ENCODE data around the gene ARHGAP6. TPM values are rescaled to one million over a fixed set of nuclear protein-coding genes. Genes with fewer than 3 reads are reported as not detected.

The ARHGAP6 gene
- total and polyA plus RNA-seq, 11 donors, result 2.1 to 6.6 (median 2.5) TPM

DNA sequence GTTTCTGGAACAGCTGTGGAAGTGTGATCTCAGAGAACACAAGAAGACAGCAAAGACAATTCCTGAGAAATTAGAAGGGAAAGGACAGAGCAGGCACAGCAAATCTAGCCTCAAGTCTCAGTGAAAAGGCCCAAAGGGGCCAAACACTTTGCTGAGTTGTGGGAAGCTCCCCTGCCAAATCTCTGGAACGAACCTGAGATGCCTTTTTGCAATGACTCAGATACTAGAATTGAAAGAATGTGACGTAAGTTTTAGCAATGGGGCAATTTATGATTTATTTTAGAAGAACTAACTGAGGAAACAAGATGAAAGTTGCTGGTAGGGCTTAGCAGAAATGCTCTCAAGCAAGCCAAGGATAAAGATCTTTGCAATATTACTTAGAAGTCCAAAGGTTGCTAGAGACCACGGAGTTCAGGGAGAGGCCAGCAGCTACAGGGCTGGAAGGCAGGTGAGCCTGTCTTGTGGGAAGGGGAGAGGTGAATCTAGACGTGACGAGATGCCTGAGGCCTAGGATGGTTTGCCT, 279.7 kb downstream of the ARHGAP6 start:
- DNase-seq, result peak in 1 of 5 donors; percentile 20
- peak in 2 of 4 donors; percentile 55 for ATAC-seq
- peak overlapping the region in 2 of 12 donors; percentile 22 to 65 for H3K27ac ChIP-seq
- 59 to 88% (median 69%) methylated on average over 5 of the region's 5 CpGs for WGBS, 4 donors
- TF ChIP-seq, protein P1, sequence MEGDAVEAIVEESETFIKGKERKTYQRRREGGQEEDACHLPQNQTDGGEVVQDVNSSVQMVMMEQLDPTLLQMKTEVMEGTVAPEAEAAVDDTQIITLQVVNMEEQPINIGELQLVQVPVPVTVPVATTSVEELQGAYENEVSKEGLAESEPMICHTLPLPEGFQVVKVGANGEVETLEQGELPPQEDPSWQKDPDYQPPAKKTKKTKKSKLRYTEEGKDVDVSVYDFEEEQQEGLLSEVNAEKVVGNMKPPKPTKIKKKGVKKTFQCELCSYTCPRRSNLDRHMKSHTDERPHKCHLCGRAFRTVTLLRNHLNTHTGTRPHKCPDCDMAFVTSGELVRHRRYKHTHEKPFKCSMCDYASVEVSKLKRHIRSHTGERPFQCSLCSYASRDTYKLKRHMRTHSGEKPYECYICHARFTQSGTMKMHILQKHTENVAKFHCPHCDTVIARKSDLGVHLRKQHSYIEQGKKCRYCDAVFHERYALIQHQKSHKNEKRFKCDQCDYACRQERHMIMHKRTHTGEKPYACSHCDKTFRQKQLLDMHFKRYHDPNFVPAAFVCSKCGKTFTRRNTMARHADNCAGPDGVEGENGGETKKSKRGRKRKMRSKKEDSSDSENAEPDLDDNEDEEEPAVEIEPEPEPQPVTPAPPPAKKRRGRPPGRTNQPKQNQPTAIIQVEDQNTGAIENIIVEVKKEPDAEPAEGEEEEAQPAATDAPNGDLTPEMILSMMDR (IDR thresholded peaks at IDR 0.05), result no peak
- TF ChIP-seq POLR2A (IDR thresholded peaks at IDR 0.05), result no peak
- intact Hi-C loops (cut with DNase I), result no loop called here
- H3K4me1 ChIP-seq, result peaks cover 0 to 17% (median 0%) of the 10 kb centered on the region in 12 donors
- no peaks in the 10 kb centered on the region for H3K9me3 ChIP-seq
- H3K36me3 ChIP-seq, result no peaks in the 10 kb centered on the region
- H3K4me3 ChIP-seq, result no peak overlapping the region
- H3K27me3 ChIP-seq, result peaks cover 0 to 4% (median 0%) of the 10 kb centered on the region in 9 donors

DNA sequence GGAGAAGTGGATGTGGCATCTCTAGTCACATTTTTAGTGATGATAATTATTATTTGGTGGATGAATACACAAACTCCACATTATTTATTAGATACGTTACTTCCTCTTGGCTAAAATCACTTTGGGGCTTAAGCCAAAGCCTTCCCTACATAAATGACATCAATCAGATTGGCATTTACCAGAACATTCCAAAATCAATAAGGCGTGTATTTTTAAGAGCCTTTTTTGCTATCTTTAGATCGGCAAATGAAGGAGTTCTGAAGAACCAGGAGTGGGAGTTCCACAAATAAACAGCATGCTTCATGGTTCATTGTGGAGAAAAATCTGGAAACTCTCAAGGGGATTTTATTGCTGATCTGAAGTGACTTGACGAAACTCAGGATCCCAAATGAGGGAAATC, 282.8 kb downstream of the ARHGAP6 start:
- Histone ChIP-seq H3K27ac (peak overlapping the region in 3 of 12 donors; percentile 5 to 32 (median 24)), H3K9me3 (peaks cover 0 to 3% (median 0%) of the 10 kb centered on the region in 12 donors), H3K4me3 (no peak overlapping the region), H3K4me1 (peaks cover 0 to 25% (median 0%) of the 10 kb centered on the region in 12 donors), H3K27me3 (peaks cover 0 to 4% (median 0%) of the 10 kb centered on the region in 9 donors), H3K36me3 (no peaks in the 10 kb centered on the region)
- no peak for TF ChIP-seq POLR2A (IDR thresholded peaks at IDR 0.05)
- TF ChIP-seq, protein P1 (IDR thresholded peaks at IDR 0.05), result no peak
- ATAC-seq (no peak), DNase-seq (no peak)
- intact Hi-C loops (cut with DNase I), result loop anchor here in 2 of 10 donors (5.0 kb wide), 1 partner anchor 149 kb away; no protein-coding TSS in a partner anchor
- 62 to 67% (median 64%) methylated on average over 4 of the region's 4 CpGs for WGBS, 4 donors

DNA sequence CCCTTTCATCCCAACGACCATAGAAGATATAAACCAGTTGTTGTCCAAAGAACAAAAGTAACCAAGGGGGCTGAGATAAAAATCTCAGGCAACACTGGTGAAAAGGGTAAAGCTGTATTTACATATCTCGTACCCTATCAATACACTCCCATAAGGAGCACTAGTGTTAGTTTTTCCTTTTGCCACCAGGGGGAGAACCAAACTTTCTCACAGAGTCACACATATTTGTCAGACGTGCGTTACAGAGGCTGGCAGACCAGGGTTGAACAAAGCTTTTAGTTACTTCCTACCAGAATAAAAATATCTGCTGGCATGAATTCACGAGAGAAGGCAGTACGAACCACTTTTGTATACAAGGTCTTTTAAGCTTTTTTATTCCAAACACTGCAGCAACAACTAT, 284.3 kb downstream of the ARHGAP6 start:
- ATAC-seq, result peak in 3 of 4 donors; percentile 73 to 81 (median 74)
- Histone ChIP-seq H3K4me3 (no peak overlapping the region), H3K4me1 (peaks cover 0 to 24% (median 0%) of the 10 kb centered on the region in 12 donors), H3K27me3 (peaks cover 0 to 6% (median 0%) of the 10 kb centered on the region in 9 donors), H3K9me3 (peaks cover 0 to 3% (median 0%) of the 10 kb centered on the region in 12 donors), H3K27ac (peak overlapping the region in 2 of 12 donors; percentile 9 to 51), H3K36me3 (no peaks in the 10 kb centered on the region)
- TF ChIP-seq, protein P1 (IDR thresholded peaks at IDR 0.05), result peak; percentile 30 to 60 (median 42)
- TF ChIP-seq POLR2A (IDR thresholded peaks at IDR 0.05), result no peak
- 4 to 8% (median 6%) methylated on average over 6 of the region's 6 CpGs for WGBS, 4 donors
- peak in 3 of 5 donors; percentile 22 to 34 (median 31) for DNase-seq
- intact Hi-C loops (cut with DNase I), result loop anchor here in 2 of 10 donors (5.0 kb wide), 1 partner anchor 151 kb away; no protein-coding TSS in a partner anchor

DNA sequence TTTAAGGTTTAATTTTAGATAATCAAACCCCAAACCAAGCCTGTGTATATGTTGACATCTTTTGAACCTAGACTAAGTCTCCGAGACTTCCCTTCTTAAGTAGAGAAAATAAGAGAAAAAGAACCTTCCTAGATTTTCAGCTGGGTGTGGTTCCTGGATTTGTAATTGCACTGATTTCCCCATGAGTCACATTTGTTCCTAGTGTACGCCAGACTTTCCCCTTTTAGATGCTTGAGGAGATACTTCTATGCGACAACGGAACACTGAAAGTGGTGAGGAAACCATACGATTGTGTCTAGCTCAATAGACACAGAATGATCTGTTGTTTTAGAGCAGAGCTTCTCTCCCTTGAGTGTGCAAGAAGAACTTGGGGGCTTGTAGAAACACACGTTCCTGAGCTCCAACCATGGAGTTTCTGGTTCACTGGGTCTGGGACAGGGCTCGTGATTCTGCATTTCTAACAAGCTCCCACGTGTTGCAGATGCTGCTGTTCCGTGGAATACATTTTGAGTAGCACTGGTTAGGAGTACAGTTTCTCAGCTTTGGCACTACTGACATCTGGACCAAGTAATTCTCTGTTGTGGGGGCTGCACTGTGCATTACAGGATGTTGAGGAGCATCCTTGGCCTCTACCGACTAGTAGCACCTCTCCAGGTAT, 285.4 kb downstream of the ARHGAP6 start:
- TF ChIP-seq, protein P1 (IDR thresholded peaks at IDR 0.05), result no peak
- no peak for TF ChIP-seq POLR2A (IDR thresholded peaks at IDR 0.05)
- intact Hi-C loops (cut with DNase I), result loop anchor here in 2 of 10 donors (5.0 kb wide), 1 partner anchor 152 kb away; no protein-coding TSS in a partner anchor
- WGBS, 4 donors, result 58 to 82% (median 71%) methylated on average over 10 of the region's 10 CpGs
- DNase-seq, result no peak
- Histone ChIP-seq H3K36me3 (no peaks in the 10 kb centered on the region), H3K27ac (peak overlapping the region in 3 of 12 donors; percentile 16 to 42 (median 34)), H3K4me1 (peaks cover 0 to 15% (median 0%) of the 10 kb centered on the region in 12 donors), H3K9me3 (peaks cover 0 to 3% (median 0%) of the 10 kb centered on the region in 12 donors), H3K4me3 (no peak overlapping the region), H3K27me3 (peaks cover 0 to 11% (median 0%) of the 10 kb centered on the region in 9 donors)
- peak in 3 of 4 donors; percentile 62 to 75 (median 73) for ATAC-seq

Measured in heart left ventricle (tissue), 16 donors.